WI38 (cell line): ENCODE measurements around the gene TRMO.

Source experiments
- H3K4me3 ChIP-seq: 2 replicates; pipeline ENCODE4 v1.5.1; 2011; ENCODE audit warnings: low read depth, mild to moderate bottlenecking, control low read depth, low read length
- CTCF ChIP-seq: IDR thresholded peaks from 2 replicates; pipeline ENCODE4 v1.5.1; 2012; ENCODE audit warnings: low read depth, mild to moderate bottlenecking, control low read depth, low read length

Gene TRMO

GRCh38 chr9:97908705-97909104 is 13.6 kb downstream of the TRMO start:
- no peak for TF ChIP-seq CTCF
- H3K4me3 ChIP-seq = no peak overlapping the region

- H3K4me3 ChIP-seq = no peak overlapping the region
- TF ChIP-seq CTCF = no peak
Measured at GRCh38 chr9:97907632-97908031, 14.7 kb downstream of the TRMO start.

GRCh38 chr9:97907046-97907445 is 15.3 kb downstream of the TRMO start:
- TF ChIP-seq CTCF = no peak
- H3K4me3 ChIP-seq = no peak overlapping the region

GRCh38 chr9:97906236-97906831 is 16.0 kb downstream of the TRMO start:
- H3K4me3 ChIP-seq = no peak overlapping the region
- TF ChIP-seq CTCF = no peak

GRCh38 chr9:97905228-97905627 is 17.1 kb downstream of the TRMO start:
- TF ChIP-seq CTCF = no peak
- no peak overlapping the region for H3K4me3 ChIP-seq

GRCh38 chr9:97904725-97905124 is 17.6 kb downstream of the TRMO start:
- H3K4me3 ChIP-seq = no peak overlapping the region
- TF ChIP-seq CTCF = no peak

GRCh38 chr9:97903177-97903576 is 19.1 kb downstream of the TRMO start:
- TF ChIP-seq CTCF = no peak
- H3K4me3 ChIP-seq = no peak overlapping the region
